Muscle layer of colon (tissue), 2 donors: Measurements from ENCODE around the gene L3MBTL3.
A peak's percentile ranks its signal among the peaks of the same experiment; 100 is the strongest.

Experiments used
- H3K27ac ChIP-seq: one replicate; pipeline ENCODE4 v1.7.0; 2013; ENCODE audit warnings: low read depth, mild to moderate bottlenecking, low read length, moderate library complexity
- H3K27me3 ChIP-seq, 2 donors: one replicate each; pipeline ENCODE4 v1.7.0; 2013; ENCODE audit warnings: low read length in 2 of 2, mild to moderate bottlenecking in 2 of 2; ENCODE audit not compliant: insufficient read depth in 2 of 2, control insufficient read depth in 1 of 2
- H3K36me3 ChIP-seq: one replicate; pipeline ENCODE4 v1.7.0; 2013; ENCODE audit warnings: mild to moderate bottlenecking, low read length; ENCODE audit not compliant: insufficient read depth
- H3K4me1 ChIP-seq: one replicate; pipeline ENCODE4 v1.7.0; 2013; ENCODE audit warnings: mild to moderate bottlenecking, low read length; ENCODE audit not compliant: insufficient read depth
- H3K4me3 ChIP-seq, 2 donors: one replicate each; pipeline ENCODE4 v1.7.0; 2013; ENCODE audit warnings: low read length in 2 of 2, low read depth in 1 of 2, mild to moderate bottlenecking in 1 of 2, moderate library complexity in 1 of 2
- H3K9ac ChIP-seq: one replicate; pipeline ENCODE4 v1.7.0; 2013; ENCODE audit warnings: low read length
- H3K9me3 ChIP-seq: one replicate; pipeline ENCODE4 v1.7.0; 2013; ENCODE audit warnings: mild to moderate bottlenecking, low read length
- donor health status: abdominal sarcoma.
- donor health status: Adenocarcinoma of cecum.

Gene L3MBTL3

GRCh38 chr6:130008236-130008873 is 10.0 kb upstream of the L3MBTL3 start:
- no peak overlapping the region for H3K27ac ChIP-seq
- no peaks in the 10 kb centered on the region for H3K36me3 ChIP-seq
- no peaks in the 10 kb centered on the region for H3K9me3 ChIP-seq
- H3K9ac ChIP-seq, result no peak overlapping the region
- H3K4me3 ChIP-seq, result no peak overlapping the region
- no peaks in the 10 kb centered on the region for H3K4me1 ChIP-seq
- no peaks in the 10 kb centered on the region for H3K27me3 ChIP-seq

- Histone ChIP-seq H3K4me3 (no peak overlapping the region), H3K9ac (no peak overlapping the region), H3K27ac (no peak overlapping the region), H3K27me3 (no peaks in the 10 kb centered on the region), H3K9me3 (no peaks in the 10 kb centered on the region), H3K36me3 (no peaks in the 10 kb centered on the region), H3K4me1 (no peaks in the 10 kb centered on the region)
Measured at GRCh38 chr6:130009146-130009545, 9.2 kb upstream of the L3MBTL3 start.

- Histone ChIP-seq H3K4me3 (no peak overlapping the region), H3K9me3 (no peaks in the 10 kb centered on the region), H3K36me3 (no peaks in the 10 kb centered on the region), H3K9ac (no peak overlapping the region), H3K27ac (no peak overlapping the region), H3K4me1 (no peaks in the 10 kb centered on the region), H3K27me3 (no peaks in the 10 kb centered on the region)
Measured at GRCh38 chr6:130010387-130010786, 8.0 kb upstream of the L3MBTL3 start.

GRCh38 chr6:130012728-130013127 is 5.7 kb upstream of the L3MBTL3 start:
- H3K36me3 ChIP-seq, result no peaks in the 10 kb centered on the region
- no peaks in the 10 kb centered on the region for H3K27me3 ChIP-seq
- no peak overlapping the region for H3K27ac ChIP-seq
- no peaks in the 10 kb centered on the region for H3K4me1 ChIP-seq
- H3K9ac ChIP-seq, result no peak overlapping the region
- H3K4me3 ChIP-seq, result no peak overlapping the region
- H3K9me3 ChIP-seq, result no peaks in the 10 kb centered on the region

GRCh38 chr6:130018744-130019325 is 454 bp downstream of the L3MBTL3 start:
- Histone ChIP-seq H3K4me1 (peaks cover 4% of the 10 kb centered on the region), H3K36me3 (no peaks in the 10 kb centered on the region), H3K4me3 (peak overlapping the region; percentile 55 to 99), H3K9ac (peak overlapping the region; percentile 86), H3K27me3 (no peaks in the 10 kb centered on the region), H3K9me3 (no peaks in the 10 kb centered on the region), H3K27ac (peak overlapping the region; percentile 36)

GRCh38 chr6:130019326-130020072 is 1.1 kb downstream of the L3MBTL3 start:
- no peaks in the 10 kb centered on the region for H3K27me3 ChIP-seq
- peak overlapping the region; percentile 72 for H3K27ac ChIP-seq

GRCh38 chr6:130020073-130020906 is 1.9 kb downstream of the L3MBTL3 start:
- H3K4me1 ChIP-seq, result peaks cover 4% of the 10 kb centered on the region
- peak overlapping the region; percentile 72 for H3K27ac ChIP-seq
- H3K9me3 ChIP-seq, result no peaks in the 10 kb centered on the region
- H3K27me3 ChIP-seq, result no peaks in the 10 kb centered on the region
- peak overlapping the region; percentile 67 to 85 for H3K4me3 ChIP-seq
- H3K36me3 ChIP-seq, result no peaks in the 10 kb centered on the region
- H3K9ac ChIP-seq, result no peak overlapping the region

More at GRCh38 chr6:130019326-130020072, 1.1 kb downstream of the L3MBTL3 start:
- H3K4me1 ChIP-seq, result peaks cover 4% of the 10 kb centered on the region
- no peak overlapping the region for H3K9ac ChIP-seq
- no peaks in the 10 kb centered on the region for H3K36me3 ChIP-seq
- H3K4me3 ChIP-seq, result peak overlapping the region; percentile 67 to 85
- no peaks in the 10 kb centered on the region for H3K9me3 ChIP-seq

- H3K27me3 ChIP-seq, result no peaks in the 10 kb centered on the region
- peak overlapping the region; percentile 70 for H3K27ac ChIP-seq
- H3K36me3 ChIP-seq, result no peaks in the 10 kb centered on the region
- H3K4me3 ChIP-seq, result peak overlapping the region; percentile 67 to 85
- peak overlapping the region; percentile 19 for H3K9ac ChIP-seq
- no peaks in the 10 kb centered on the region for H3K9me3 ChIP-seq
- H3K4me1 ChIP-seq, result peaks cover 4% of the 10 kb centered on the region
Measured at GRCh38 chr6:130020907-130021629, 2.7 kb downstream of the L3MBTL3 start.

- no peaks in the 10 kb centered on the region for H3K36me3 ChIP-seq
- H3K9ac ChIP-seq, result no peak overlapping the region
Measured at GRCh38 chr6:130026859-130027258, 8.5 kb downstream of the L3MBTL3 start.

GRCh38 chr6:130027948-130028347 is 9.6 kb downstream of the L3MBTL3 start:
- no peaks in the 10 kb centered on the region for H3K27me3 ChIP-seq
- no peaks in the 10 kb centered on the region for H3K36me3 ChIP-seq
- no peaks in the 10 kb centered on the region for H3K4me1 ChIP-seq
- no peak overlapping the region for H3K4me3 ChIP-seq
- H3K9ac ChIP-seq, result no peak overlapping the region
- no peak overlapping the region for H3K27ac ChIP-seq
- no peaks in the 10 kb centered on the region for H3K9me3 ChIP-seq

More at GRCh38 chr6:130026859-130027258, 8.5 kb downstream of the L3MBTL3 start:
- Histone ChIP-seq H3K27ac (no peak overlapping the region), H3K4me3 (no peak overlapping the region), H3K9me3 (no peaks in the 10 kb centered on the region), H3K27me3 (no peaks in the 10 kb centered on the region), H3K4me1 (no peaks in the 10 kb centered on the region)
